ENCODE data around the gene CA9. TPM values are rescaled to one million over a fixed set of nuclear protein-coding genes. Genes with fewer than 3 reads are reported as not detected.

CA9 gene
- polyA plus RNA-seq, 4 donors: 0.09 to 172 (median 4.4) TPM

GRCh38 chr9:35646533-35647265, 27.0 kb upstream of the CA9 start:
- FAIRE-seq: no peak
- WGBS, 3 donors: 0 to 1% (median 0%) methylated on average over 49 to 58 of the region's 58 CpGs
- no peaks in the 10 kb centered on the region for H3K9me3 ChIP-seq (ENCODE audit: control insufficient read depth in 2 of 2, insufficient read depth in 1 of 2, low read depth in 1 of 2, low read length in 1 of 2)
- no peaks in the 10 kb centered on the region for H3K27me3 ChIP-seq (ENCODE audit: control insufficient read depth in 3 of 3, insufficient read depth in 3 of 3, low read length in 3 of 3)
- H3K4me3 ChIP-seq (ENCODE audit: low read depth in 1 of 3, low read length in 3 of 3): peak overlapping the region; percentile 41 to 68 (median 67)
- DNase-seq: peak; percentile 89 to 98
- peaks cover 0 to 11% (median 2%) of the 10 kb centered on the region in 3 donors for H3K4me1 ChIP-seq (ENCODE audit: control insufficient read depth in 3 of 3, insufficient read depth in 2 of 3, low read depth in 1 of 3, low read length in 2 of 3)
- H3K36me3 ChIP-seq (ENCODE audit: control insufficient read depth in 3 of 3, insufficient read depth in 2 of 3, low read depth in 1 of 3, low read length in 3 of 3): no peaks in the 10 kb centered on the region
- H3K27ac ChIP-seq (ENCODE audit: low read depth in 1 of 3, low read length in 2 of 3): peak overlapping the region; percentile 89 to 95 (median 93)

GRCh38 chr9:35649431-35650340, 24.0 kb upstream of the CA9 start:
- DNase-seq (no peak), FAIRE-seq (no peak)
- Histone ChIP-seq H3K36me3 (ENCODE audit: control insufficient read depth in 3 of 3, insufficient read depth in 2 of 3, low read depth in 1 of 3, low read length in 3 of 3) (no peaks in the 10 kb centered on the region), H3K4me3 (ENCODE audit: low read depth in 1 of 3, low read length in 3 of 3) (peak overlapping the region in 2 of 3 donors; percentile 31 to 52), H3K4me1 (ENCODE audit: control insufficient read depth in 3 of 3, insufficient read depth in 2 of 3, low read depth in 1 of 3, low read length in 2 of 3) (peaks cover 0 to 15% (median 2%) of the 10 kb centered on the region in 3 donors), H3K27me3 (ENCODE audit: control insufficient read depth in 3 of 3, insufficient read depth in 3 of 3, low read length in 3 of 3) (no peaks in the 10 kb centered on the region), H3K27ac (ENCODE audit: low read depth in 1 of 3, low read length in 2 of 3) (peak overlapping the region in 1 of 3 donors; percentile 47), H3K9me3 (ENCODE audit: control insufficient read depth in 2 of 2, insufficient read depth in 1 of 2, low read depth in 1 of 2, low read length in 1 of 2) (no peaks in the 10 kb centered on the region)
- 67 to 83% (median 70%) methylated on average over 26 of the region's 26 CpGs for WGBS, 3 donors

- peak within 1 kb of the TSS in 2 of 3 donors; percentile 31 to 52 for H3K4me3 ChIP-seq (ENCODE audit: low read depth in 1 of 3, low read length in 3 of 3)
These were observed 23.2 kb upstream of the CA9 start, which contains the start of gene SIT1 for GRCh38 chr9:35650341-35651158. TSS of gene SIT1 (minus strand) at chr9:35650931. CDS start at chr9:35650853, 78 bp downstream.

GRCh38 chr9:35651956-35652828, 21.5 kb upstream of the CA9 start:
- H3K27me3 ChIP-seq (ENCODE audit: control insufficient read depth in 3 of 3, insufficient read depth in 3 of 3, low read length in 3 of 3): no peaks in the 10 kb centered on the region
- peaks cover 0 to 18% (median under 1%) of the 10 kb centered on the region in 3 donors for H3K4me1 ChIP-seq (ENCODE audit: control insufficient read depth in 3 of 3, insufficient read depth in 2 of 3, low read depth in 1 of 3, low read length in 2 of 3)
- DNase-seq (peak in 1 of 2 donors; percentile 56), FAIRE-seq (no peak)
- no peaks in the 10 kb centered on the region for H3K9me3 ChIP-seq (ENCODE audit: control insufficient read depth in 2 of 2, insufficient read depth in 1 of 2, low read depth in 1 of 2, low read length in 1 of 2)
- H3K36me3 ChIP-seq (ENCODE audit: control insufficient read depth in 3 of 3, insufficient read depth in 2 of 3, low read depth in 1 of 3, low read length in 3 of 3): no peaks in the 10 kb centered on the region
- 51 to 75% (median 57%) methylated on average over 7 of the region's 7 CpGs for WGBS, 3 donors
- H3K4me3 ChIP-seq (ENCODE audit: low read depth in 1 of 3, low read length in 3 of 3): no peak overlapping the region
- peak overlapping the region in 1 of 3 donors; percentile 13 for H3K27ac ChIP-seq (ENCODE audit: low read depth in 1 of 3, low read length in 2 of 3)

More at GRCh38 chr9:35650341-35651158, 23.2 kb upstream of the CA9 start, which contains the start of gene SIT1:
- DNase-seq: no peak
- Histone ChIP-seq H3K27me3 (ENCODE audit: control insufficient read depth in 3 of 3, insufficient read depth in 3 of 3, low read length in 3 of 3) (no peaks in the 10 kb centered on the region), H3K9me3 (ENCODE audit: control insufficient read depth in 2 of 2, insufficient read depth in 1 of 2, low read depth in 1 of 2, low read length in 1 of 2) (no peaks in the 10 kb centered on the region), H3K27ac (ENCODE audit: low read depth in 1 of 3, low read length in 2 of 3) (peak within 1 kb of the TSS in 2 of 3 donors; percentile 34 to 47), H3K36me3 (ENCODE audit: control insufficient read depth in 3 of 3, insufficient read depth in 2 of 3, low read depth in 1 of 3, low read length in 3 of 3) (no peaks in the 10 kb centered on the region), H3K4me1 (ENCODE audit: control insufficient read depth in 3 of 3, insufficient read depth in 2 of 3, low read depth in 1 of 3, low read length in 2 of 3) (peaks cover 0 to 14% (median 2%) of the 10 kb centered on the region in 3 donors)
- WGBS, 3 donors: 56 to 63% (median 59%) methylated on average over 20 to 22 of the region's 22 CpGs
- no peak for FAIRE-seq

- WGBS, 3 donors: 90% methylated on average over 8 of the region's 8 CpGs
- DNase-seq (no peak), FAIRE-seq (no peak)
- H3K27ac ChIP-seq (ENCODE audit: low read depth in 1 of 3, low read length in 2 of 3): no peak overlapping the region
- peaks cover 0 to 19% (median 0%) of the 10 kb centered on the region in 3 donors for H3K4me1 ChIP-seq (ENCODE audit: control insufficient read depth in 3 of 3, insufficient read depth in 2 of 3, low read depth in 1 of 3, low read length in 2 of 3)
- no peaks in the 10 kb centered on the region for H3K9me3 ChIP-seq (ENCODE audit: control insufficient read depth in 2 of 2, insufficient read depth in 1 of 2, low read depth in 1 of 2, low read length in 1 of 2)
- H3K4me3 ChIP-seq (ENCODE audit: low read depth in 1 of 3, low read length in 3 of 3): no peak overlapping the region
- no peaks in the 10 kb centered on the region for H3K27me3 ChIP-seq (ENCODE audit: control insufficient read depth in 3 of 3, insufficient read depth in 3 of 3, low read length in 3 of 3)
- no peaks in the 10 kb centered on the region for H3K36me3 ChIP-seq (ENCODE audit: control insufficient read depth in 3 of 3, insufficient read depth in 2 of 3, low read depth in 1 of 3, low read length in 3 of 3)
These were observed 20.9 kb upstream of the CA9 start for GRCh38 chr9:35652829-35653209.

GRCh38 chr9:35653611-35654010, 20.1 kb upstream of the CA9 start:
- Histone ChIP-seq H3K4me3 (ENCODE audit: low read depth in 1 of 3, low read length in 3 of 3) (no peak overlapping the region), H3K9me3 (ENCODE audit: control insufficient read depth in 2 of 2, insufficient read depth in 1 of 2, low read depth in 1 of 2, low read length in 1 of 2) (no peaks in the 10 kb centered on the region), H3K27me3 (ENCODE audit: control insufficient read depth in 3 of 3, insufficient read depth in 3 of 3, low read length in 3 of 3) (no peaks in the 10 kb centered on the region), H3K27ac (ENCODE audit: low read depth in 1 of 3, low read length in 2 of 3) (no peak overlapping the region), H3K36me3 (ENCODE audit: control insufficient read depth in 3 of 3, insufficient read depth in 2 of 3, low read depth in 1 of 3, low read length in 3 of 3) (no peaks in the 10 kb centered on the region), H3K4me1 (ENCODE audit: control insufficient read depth in 3 of 3, insufficient read depth in 2 of 3, low read depth in 1 of 3, low read length in 2 of 3) (peaks cover 0 to 19% (median 0%) of the 10 kb centered on the region in 3 donors)
- FAIRE-seq: no peak
- DNase-seq: no peak
- 87 to 100% (median 98%) methylated on average over 1 to 2 of the region's 2 CpGs for WGBS, 3 donors

GRCh38 chr9:35656348-35656747, 17.4 kb upstream of the CA9 start:
- H3K9me3 ChIP-seq (ENCODE audit: control insufficient read depth in 2 of 2, insufficient read depth in 1 of 2, low read depth in 1 of 2, low read length in 1 of 2): no peaks in the 10 kb centered on the region
- no peaks in the 10 kb centered on the region for H3K27me3 ChIP-seq (ENCODE audit: control insufficient read depth in 3 of 3, insufficient read depth in 3 of 3, low read length in 3 of 3)
- FAIRE-seq: no peak
- H3K4me1 ChIP-seq (ENCODE audit: control insufficient read depth in 3 of 3, insufficient read depth in 2 of 3, low read depth in 1 of 3, low read length in 2 of 3): peaks cover 0 to 29% (median 4%) of the 10 kb centered on the region in 3 donors
- H3K27ac ChIP-seq (ENCODE audit: low read depth in 1 of 3, low read length in 2 of 3): no peak overlapping the region
- peaks cover 0 to 14% (median 0%) of the 10 kb centered on the region in 3 donors for H3K36me3 ChIP-seq (ENCODE audit: control insufficient read depth in 3 of 3, insufficient read depth in 2 of 3, low read depth in 1 of 3, low read length in 3 of 3)
- H3K4me3 ChIP-seq (ENCODE audit: low read depth in 1 of 3, low read length in 3 of 3): no peak overlapping the region
- 75 to 89% (median 79%) methylated on average over 17 of the region's 17 CpGs for WGBS, 3 donors
- DNase-seq: no peak
